Measurements from ENCODE around the gene LRRC56.

- TF ChIP-seq CTCF (IDR thresholded peaks at IDR 0.05) (no peak), POLR2A (IDR thresholded peaks at IDR 0.05) (no peak)
Observed at GRCh38 chr11:576811-577610, 39.7 kb downstream of the LRRC56 start.

All from heart left ventricle (tissue), 13 donors.